HepG2 (cell line): ENCODE measurements around the gene TTC31.

Experiments
- CREB1 ChIP-seq, 2 experiments: fragments of 450-650 bp in 1 of 2; IDR thresholded peaks; 2 replicates each; pipeline ENCODE4 v1.6.1; 2016 to 2017; ENCODE audit warnings: control low read depth in 1 of 2, mild to moderate bottlenecking in 1 of 2, missing compliant biosample characterization in 1 of 2, missing genetic modification characterization in 1 of 2
- MAFF ChIP-seq: IDR thresholded peaks from 2 replicates; pipeline ENCODE4 v1.6.1; 2011; ENCODE audit warnings: low read depth, low read length, improper control_type of control experiment
- NFE2L2 ChIP-seq: fragments of 150-350 bp; IDR thresholded peaks from 2 replicates; pipeline ENCODE4 v1.6.1; 2014; ENCODE audit warnings: low read length
- ZFP37 ChIP-seq: sonication (generic); formaldehyde crosslinking; IDR thresholded peaks from 2 replicates; pipeline ENCODE4 v1.4.0; 2020; ENCODE audit warnings: missing genetic modification reagents, borderline replicate concordance
- ZNF260 ChIP-seq: sonication (generic); formaldehyde crosslinking; IDR thresholded peaks from 2 replicates; pipeline ENCODE4 v1.4.0; 2020; ENCODE audit warnings: missing genetic modification reagents, low read depth, mild to moderate bottlenecking, borderline replicate concordance
- ZNF530 ChIP-seq: sonication (generic); formaldehyde crosslinking; IDR thresholded peaks from 2 replicates; pipeline ENCODE4 v1.5.0; 2020; ENCODE audit warnings: low read depth, mild to moderate bottlenecking, missing genetic modification reagents
- ZNF766 ChIP-seq: sonication (generic); formaldehyde crosslinking; IDR thresholded peaks from 2 replicates; pipeline ENCODE4 v1.5.0; 2020; ENCODE audit warnings: missing genetic modification reagents, borderline replicate concordance

DNA sequence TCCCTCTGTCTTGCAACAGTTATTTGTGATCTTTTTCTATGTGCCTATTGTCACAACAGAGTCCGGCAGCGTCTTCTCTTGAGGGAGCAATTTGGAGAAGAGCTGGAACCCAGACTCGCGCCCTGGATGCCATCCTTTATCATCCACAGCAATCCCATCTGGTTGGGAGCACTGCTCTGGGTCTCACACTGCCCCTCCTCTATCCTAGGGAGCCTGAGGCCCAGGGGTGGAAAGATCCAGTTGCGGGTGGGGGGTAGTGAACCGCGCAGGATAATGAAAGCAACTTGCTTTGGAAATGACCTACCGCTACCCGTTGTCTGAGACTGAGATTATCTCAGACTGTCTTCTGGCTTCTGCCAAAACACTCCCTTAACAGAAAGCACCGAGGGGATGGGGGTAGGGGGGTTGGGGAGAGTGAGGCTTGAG, 23.9 kb upstream of the TTC31 start:
- TF ChIP-seq ZNF530 (CRISPR knock-in tag) (no peak), ZNF260 (CRISPR knock-in tag) (no peak), NFE2L2 (no peak), CREB1 (IDR thresholded peaks at IDR 0.05) (no peak), CREB1 (CRISPR knock-in tag; IDR thresholded peaks at IDR 0.05) (no peak), ZFP37 (no peak), MAFF (no peak), ZNF766 (CRISPR knock-in tag) (no peak)
